Common myeloid progenitor, CD34-positive (primary cell): Measurements from ENCODE around the gene F2RL2.
"Not testable (repeated sequence)": the region's sequence is repeated elsewhere in the genome, so short reads cannot be mapped to it uniquely, and the experiment has no call there.

ENCODE experiments used
- CTCF ChIA-PET: fragments of 350-600 bp; sonication (Branson Sonifier 250); formaldehyde crosslinking; loops from one replicate; lab custom pipeline; 2021; ENCODE audit warnings: antibody characterized with exemption; lab: Charles Lee
- POLR2A ChIA-PET: fragments of 350-600 bp; sonication (Branson Sonifier 250); formaldehyde crosslinking; loops from one replicate; lab custom pipeline; 2021; ENCODE audit warnings: antibody characterized with exemption; lab: Charles Lee
- DNase-seq, 3 donors: peaks; one replicate each; pipeline versions ENCODE4 v3.0.0 to v3.0.0-alpha.2; 2013
- H3K27ac ChIP-seq, 2 experiments: 1 replicate in 1 of 2; 2 replicates in 1 of 2; pipeline ENCODE4 v1.7.0; 2013; ENCODE audit warnings: inconsistent platforms in 2 of 2, low read length in 2 of 2, mild to moderate bottlenecking in 2 of 2, low read depth in 1 of 2, moderate library complexity in 1 of 2; ENCODE audit not compliant: severe bottlenecking in 2 of 2, insufficient read depth in 1 of 2, poor library complexity in 1 of 2
- H3K27me3 ChIP-seq, 5 experiments: replicated peaks in 2 of 5; 1 replicate in 3 of 5; 2 replicates in 2 of 5; pipeline versions ENCODE4 v1.6.1 to v1.7.0; 2013; ENCODE audit warnings: low read length in 4 of 5, mild to moderate bottlenecking in 2 of 5, moderate library complexity in 2 of 5, inconsistent platforms in 1 of 5; ENCODE audit not compliant: insufficient read depth in 5 of 5, control insufficient read depth in 4 of 5
- H3K36me3 ChIP-seq, 4 experiments: 1 replicate in 2 of 4; 2 replicates in 2 of 4; pipeline versions ENCODE4 v1.6.1 to v1.7.0; 2013; ENCODE audit warnings: low read length in 3 of 4, control low read depth in 1 of 4, mild to moderate bottlenecking in 1 of 4; ENCODE audit not compliant: control insufficient read depth in 4 of 4, insufficient read depth in 4 of 4
- H3K4me1 ChIP-seq, 4 experiments: 1 replicate in 3 of 4; 2 replicates in 1 of 4; pipeline versions ENCODE4 v1.6.1 to v1.7.1; 2013; ENCODE audit warnings: low read length in 3 of 4, mild to moderate bottlenecking in 3 of 4, control low read depth in 1 of 4, inconsistent platforms in 1 of 4, moderate library complexity in 1 of 4; ENCODE audit not compliant: control insufficient read depth in 4 of 4, insufficient read depth in 4 of 4; ENCODE audit errors: control extremely low read depth in 1 of 4
- H3K4me3 ChIP-seq, 7 experiments: 1 replicate in 4 of 7; 2 replicates in 3 of 7; pipeline versions ENCODE4 v1.5.1 to v1.7.0; 2013; ENCODE audit warnings: mild to moderate bottlenecking in 7 of 7, low read length in 6 of 7, moderate library complexity in 6 of 7, inconsistent platforms in 2 of 7, low read depth in 2 of 7, control low read depth in 1 of 7; ENCODE audit not compliant: insufficient read depth in 4 of 7, control insufficient read depth in 1 of 7; ENCODE audit errors: extremely low read depth in 1 of 7
- H3K9me3 ChIP-seq, 5 experiments: 1 replicate in 4 of 5; 2 replicates in 1 of 5; pipeline versions ENCODE4 v1.6.1 to v1.7.1; 2013; ENCODE audit warnings: low read length in 4 of 5, mild to moderate bottlenecking in 2 of 5, inconsistent platforms in 1 of 5, low read depth in 1 of 5, moderate library complexity in 1 of 5; ENCODE audit not compliant: control insufficient read depth in 4 of 5, insufficient read depth in 2 of 5; ENCODE audit errors: control extremely low read depth in 1 of 5
- WGBS: methylation state at CpG from one replicate; pipeline ENCODE4 v1.1.5; 2013; ENCODE audit not compliant: insufficient coverage; 5-methylcytosine and 5-hydroxymethylcytosine counted together

The F2RL2 gene

DNA sequence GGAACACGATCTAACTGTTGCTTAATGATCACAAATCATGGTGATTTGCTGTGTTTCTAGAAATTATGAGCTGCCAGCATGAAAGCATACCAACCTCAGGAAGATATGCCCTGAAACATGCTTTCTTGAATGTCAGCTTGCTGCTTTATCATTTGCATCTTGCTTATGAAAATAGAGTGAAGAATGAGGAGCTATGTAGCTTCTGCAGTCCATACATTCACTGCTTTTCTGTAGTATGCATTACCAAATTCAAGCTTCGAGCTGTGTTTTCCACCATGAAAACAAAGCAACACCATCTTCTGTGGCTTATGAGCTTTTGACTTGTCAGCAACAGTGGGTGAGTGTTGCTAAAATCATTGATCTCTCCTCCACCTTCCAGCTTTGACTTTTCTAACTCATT lies 16.5 kb downstream of the F2RL2 start:
- Histone ChIP-seq H3K9me3 (no peaks in the 10 kb centered on the region), H3K4me1 (peaks cover 0 to 20% (median 5%) of the 10 kb centered on the region in 4 experiments), H3K36me3 (peaks cover 20 to 75% (median 52%) of the 10 kb centered on the region in 4 experiments), H3K27ac (no peak overlapping the region), H3K4me3 (no peak overlapping the region), H3K27me3 (no peaks in the 10 kb centered on the region)
- peak in 1 of 3 donors; percentile 27 for DNase-seq
- WGBS, result 75% methylated on average over 1 of the region's 2 CpGs
- POLR2A ChIA-PET, result no interaction called here
- CTCF ChIA-PET, result interaction anchor here (0.6 to 2.2 kb wide), 8 partner anchors 12 to 168 kb away, joined by 3 to 6 read pairs (median 4); no protein-coding TSS in a partner anchor

DNA sequence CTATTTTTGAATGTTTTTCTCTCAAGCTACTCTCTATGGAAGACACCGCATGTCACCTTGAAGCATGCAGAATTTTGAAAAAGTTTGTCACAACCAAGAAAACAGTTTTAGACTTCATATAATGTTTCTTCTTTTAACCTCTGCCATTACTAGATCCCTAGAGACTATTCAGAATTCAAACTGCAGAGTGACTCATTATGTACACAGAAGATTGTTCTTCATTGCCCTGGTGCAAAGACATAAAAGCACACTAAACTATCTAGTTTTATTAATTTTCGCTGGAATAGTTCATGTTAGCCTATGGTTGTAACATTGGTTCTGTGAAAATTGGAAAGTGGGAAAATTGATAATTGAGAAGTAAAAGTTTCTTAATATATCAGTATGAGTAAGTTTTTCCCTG lies 18.4 kb downstream of the F2RL2 start:
- 13% methylated on average over 1 of the region's 2 CpGs for WGBS
- ChIA-PET POLR2A (no interaction called here), CTCF (interaction anchor here (0.9 to 6.1 kb wide), 6 partner anchors 9 to 426 kb away, joined by 3 to 39 read pairs (median 4); no protein-coding TSS in a partner anchor)
- Histone ChIP-seq H3K27ac (no peak overlapping the region), H3K4me3 (no peak overlapping the region), H3K36me3 (peaks cover 29 to 78% (median 56%) of the 10 kb centered on the region in 4 experiments), H3K27me3 (no peaks in the 10 kb centered on the region), H3K9me3 (no peaks in the 10 kb centered on the region), H3K4me1 (peaks cover 0 to 20% (median 5%) of the 10 kb centered on the region in 4 experiments)
- no peak for DNase-seq

DNA sequence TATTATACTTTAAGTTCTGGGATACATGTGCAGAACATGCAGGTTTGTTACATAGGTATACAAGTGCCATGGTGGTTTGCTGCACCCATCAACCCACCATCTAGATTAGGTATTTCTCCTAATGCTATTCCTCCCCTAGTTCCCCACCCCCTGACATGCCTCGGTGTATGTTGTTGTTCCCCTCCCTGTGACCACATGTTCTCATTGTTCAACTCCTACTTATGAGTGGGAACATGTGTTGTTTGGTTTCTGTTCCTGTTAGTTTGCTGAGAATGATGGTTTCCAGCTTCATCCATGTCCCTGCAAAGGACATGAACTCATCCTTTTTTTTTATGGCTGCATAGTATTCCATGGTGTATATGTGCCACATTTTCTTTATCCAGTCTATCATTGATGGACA lies 19.2 kb downstream of the F2RL2 start:
- no CpG with 5 or more reads among the region's 1 CpG for WGBS
- H3K27ac ChIP-seq, H3K27me3 ChIP-seq, DNase-seq, H3K9me3 ChIP-seq, H3K4me3 ChIP-seq, POLR2A ChIA-PET: not testable (repeated sequence)
- peaks cover 29 to 83% (median 56%) of the 10 kb centered on the region in 4 experiments for H3K36me3 ChIP-seq
- CTCF ChIA-PET, result interaction anchor here (1.0 to 6.1 kb wide), 6 partner anchors 11 to 427 kb away, joined by 3 to 48 read pairs (median 4); no protein-coding TSS in a partner anchor
- peaks cover 0 to 20% (median 5%) of the 10 kb centered on the region in 4 experiments for H3K4me1 ChIP-seq

DNA sequence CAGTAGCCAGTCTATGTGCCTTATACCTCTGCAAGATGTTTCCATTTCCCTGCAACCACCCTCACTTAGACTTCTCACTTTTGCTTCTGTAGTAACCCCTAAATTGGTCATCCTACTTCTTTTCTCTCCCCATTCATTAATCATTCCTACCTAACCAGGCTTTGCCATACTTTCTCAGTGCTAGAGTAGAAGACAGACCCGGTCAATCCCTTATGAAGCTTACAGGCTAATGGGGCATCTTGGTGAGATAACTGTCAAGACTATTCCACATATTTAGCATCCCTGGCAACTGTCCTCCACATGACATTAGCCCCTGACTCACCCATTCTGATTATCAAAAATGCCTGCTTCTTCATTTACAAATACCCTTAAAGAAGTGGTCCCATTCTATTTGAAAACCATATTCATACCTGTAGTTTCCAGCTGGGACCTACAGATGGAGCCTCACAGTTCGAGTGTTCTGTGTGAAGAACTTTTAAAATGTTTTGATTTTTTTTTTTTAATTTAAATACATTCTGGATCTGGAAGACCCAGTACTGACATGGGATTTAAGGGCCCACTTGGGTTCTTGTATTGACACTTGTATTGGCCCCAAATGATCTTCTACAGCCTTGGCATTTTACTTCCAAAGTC lies 21.0 kb downstream of the F2RL2 start:
- ChIA-PET CTCF (interaction anchor here (0.6 to 6.1 kb wide), 15 partner anchors 9 to 173 kb away, joined by 3 to 48 read pairs (median 5); no protein-coding TSS in a partner anchor), POLR2A (interaction anchor here (0.6 kb wide), 1 partner anchor 19 kb away, joined by 7 read pairs; no protein-coding TSS in a partner anchor)
- Histone ChIP-seq H3K4me3 (no peak overlapping the region), H3K36me3 (peaks cover 29 to 83% (median 56%) of the 10 kb centered on the region in 4 experiments), H3K4me1 (peaks cover 0 to 7% (median 3%) of the 10 kb centered on the region in 4 experiments), H3K27me3 (no peaks in the 10 kb centered on the region), H3K9me3 (no peaks in the 10 kb centered on the region), H3K27ac (no peak overlapping the region)
- no CpG with 5 or more reads among the region's 2 CpGs for WGBS
- peak in 2 of 3 donors; percentile 47 to 49 for DNase-seq

DNA sequence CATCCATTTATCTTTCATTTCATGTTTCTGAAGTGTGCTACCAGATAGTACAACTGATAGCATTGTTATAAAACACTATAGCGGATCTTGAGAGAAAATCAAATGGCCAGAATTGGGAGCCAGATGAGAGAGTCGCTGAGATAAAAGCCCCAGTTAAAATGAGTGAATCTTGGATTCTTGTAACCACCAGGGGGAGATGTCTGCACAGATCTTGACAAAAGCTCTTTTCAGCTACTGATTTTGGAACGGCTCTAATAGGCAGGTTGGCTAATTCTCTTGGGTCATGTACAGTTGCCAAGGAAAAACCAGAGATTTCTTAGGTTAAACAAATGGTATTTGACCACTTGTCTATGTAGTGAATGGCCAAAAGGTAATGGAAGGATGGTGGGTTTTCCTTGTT lies 21.7 kb downstream of the F2RL2 start:
- Histone ChIP-seq H3K9me3 (no peaks in the 10 kb centered on the region), H3K4me3 (no peak overlapping the region), H3K4me1 (peaks cover 0 to 2% (median 0%) of the 10 kb centered on the region in 4 experiments), H3K36me3 (peaks cover 33 to 85% (median 59%) of the 10 kb centered on the region in 4 experiments), H3K27ac (no peak overlapping the region), H3K27me3 (no peaks in the 10 kb centered on the region)
- ChIA-PET CTCF (interaction anchor here (0.6 to 6.1 kb wide), 15 partner anchors 9 to 174 kb away, joined by 3 to 48 read pairs (median 5); no protein-coding TSS in a partner anchor), POLR2A (interaction anchor here (0.6 kb wide), 1 partner anchor 18 kb away, joined by 7 read pairs; no protein-coding TSS in a partner anchor)
- WGBS, result 56% methylated on average over 3 of the region's 3 CpGs
- DNase-seq, result peak; percentile 68 to 81 (median 80)

DNA sequence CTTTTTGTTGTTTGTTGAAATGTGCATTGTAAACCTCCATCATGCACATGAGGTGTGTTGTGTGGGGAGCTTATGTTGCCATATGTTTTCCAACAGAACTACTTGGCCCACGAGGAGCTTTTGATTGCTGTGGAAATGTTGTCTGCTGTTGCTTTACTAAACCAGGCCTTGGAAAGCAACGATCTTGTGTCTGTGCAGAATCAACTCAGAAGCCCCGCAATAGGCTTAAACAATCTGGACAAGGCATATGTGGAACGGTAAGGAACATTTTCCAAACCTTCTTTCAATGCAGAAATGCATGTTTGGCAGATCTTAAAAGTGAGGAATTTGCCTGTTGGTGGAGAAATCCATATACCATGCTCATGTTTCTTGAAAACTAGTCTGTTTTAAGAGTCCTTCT lies 22.5 kb downstream of the F2RL2 start:
- H3K27me3 ChIP-seq, result no peaks in the 10 kb centered on the region
- H3K4me1 ChIP-seq, result no peaks in the 10 kb centered on the region
- CTCF ChIA-PET, result interaction anchor here (0.6 to 6.1 kb wide), 15 partner anchors 8 to 415 kb away, joined by 3 to 48 read pairs (median 7); no protein-coding TSS in a partner anchor
- H3K4me3 ChIP-seq, result no peak overlapping the region
- H3K27ac ChIP-seq, result no peak overlapping the region
- H3K9me3 ChIP-seq, result no peaks in the 10 kb centered on the region
- POLR2A ChIA-PET, result no interaction called here
- H3K36me3 ChIP-seq, result peaks cover 40 to 87% (median 59%) of the 10 kb centered on the region in 4 experiments
- 89% methylated on average over 4 of the region's 4 CpGs for WGBS
- DNase-seq, result no peak

DNA sequence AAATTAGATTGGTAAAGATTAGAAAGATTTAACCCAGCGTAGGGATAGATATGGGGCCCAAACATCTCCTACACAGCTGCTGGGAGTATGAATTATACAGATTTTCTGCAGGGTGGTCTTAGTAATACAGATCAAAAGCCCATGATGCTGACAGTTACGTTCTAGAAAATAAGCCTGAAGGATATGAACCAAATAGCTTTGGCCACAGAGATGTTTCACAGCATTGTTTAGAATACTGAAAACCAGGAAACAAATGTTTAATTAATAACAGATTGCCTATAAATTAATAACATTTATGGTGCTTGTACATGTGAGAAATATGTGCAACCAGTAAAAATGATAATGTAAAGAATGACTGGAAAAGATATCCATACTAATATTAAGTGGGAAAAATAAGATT lies 24.7 kb downstream of the F2RL2 start:
- H3K9me3 ChIP-seq, result no peaks in the 10 kb centered on the region
- no peak overlapping the region for H3K4me3 ChIP-seq
- H3K27me3 ChIP-seq, result no peaks in the 10 kb centered on the region
- H3K4me1 ChIP-seq, result no peaks in the 10 kb centered on the region
- H3K36me3 ChIP-seq, result peaks cover 40 to 90% (median 53%) of the 10 kb centered on the region in 4 experiments
- WGBS, result 83% methylated on average over 1 of the region's 2 CpGs
- H3K27ac ChIP-seq, result no peak overlapping the region
- POLR2A ChIA-PET, result no interaction called here
- no peak for DNase-seq
- CTCF ChIA-PET, result interaction anchor here (0.9 to 5.7 kb wide), 8 partner anchors 7 to 55 kb away, joined by 3 to 48 read pairs (median 8); no protein-coding TSS in a partner anchor
